ENCODE data around the gene COLEC12.

COLEC12 gene

GRCh38 chr18:376311-376710 is 124.2 kb downstream of the COLEC12 start:
- no peak overlapping the region for H3K4me3 Mint-ChIP-seq
- H3K9me3 Mint-ChIP-seq: no peaks in the 10 kb centered on the region
- H3K27me3 Mint-ChIP-seq: peaks cover 16 to 28% of the 10 kb centered on the region in 2 donors
- DNase-seq (no peak), ATAC-seq (replicated peaks) (no peak)
- H3K4me1 Mint-ChIP-seq: peaks cover 9 to 33% of the 10 kb centered on the region in 2 donors
- H3K27ac Mint-ChIP-seq: no peak overlapping the region
- H3K36me3 Mint-ChIP-seq: no peaks in the 10 kb centered on the region

- no peaks in the 10 kb centered on the region for H3K9me3 Mint-ChIP-seq
- H3K27ac Mint-ChIP-seq: no peak overlapping the region
- peaks cover 16 to 17% of the 10 kb centered on the region in 2 donors for H3K27me3 Mint-ChIP-seq
- peaks cover 19 to 43% of the 10 kb centered on the region in 2 donors for H3K4me1 Mint-ChIP-seq
- no peak overlapping the region for H3K4me3 Mint-ChIP-seq
- DNase-seq: no peak
- peak; percentile 83 for ATAC-seq (replicated peaks)
- H3K36me3 Mint-ChIP-seq: no peaks in the 10 kb centered on the region
Measured at GRCh38 chr18:374721-375168, 125.8 kb downstream of the COLEC12 start.

DNA sequence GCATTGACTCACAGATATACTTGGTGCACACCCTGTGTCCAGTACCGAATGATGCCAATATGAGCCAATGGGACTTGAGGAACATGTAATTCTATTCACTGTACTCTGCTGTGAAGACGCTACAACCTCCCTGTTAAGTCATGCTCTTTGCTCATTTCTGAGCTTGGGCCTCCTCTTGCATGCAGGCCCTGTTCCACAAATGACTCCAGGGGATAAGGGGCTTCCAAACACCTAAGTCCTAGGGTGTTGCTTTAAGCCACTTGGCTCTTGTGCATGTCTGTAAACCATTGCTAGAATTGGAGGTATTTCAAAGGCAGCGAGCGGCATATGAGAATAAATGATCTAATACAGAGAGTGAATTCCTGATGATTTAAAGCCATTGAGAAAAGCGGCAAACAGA is 126.7 kb downstream of the COLEC12 start:
- DNase-seq: no peak
- no peaks in the 10 kb centered on the region for H3K9me3 Mint-ChIP-seq
- no peak for ATAC-seq (replicated peaks)
- H3K4me1 Mint-ChIP-seq: peaks cover 22 to 43% of the 10 kb centered on the region in 2 donors
- H3K27me3 Mint-ChIP-seq: peaks cover 15 to 16% of the 10 kb centered on the region in 2 donors
- H3K27ac Mint-ChIP-seq: no peak overlapping the region
- H3K4me3 Mint-ChIP-seq: no peak overlapping the region
- H3K36me3 Mint-ChIP-seq: no peaks in the 10 kb centered on the region

DNA sequence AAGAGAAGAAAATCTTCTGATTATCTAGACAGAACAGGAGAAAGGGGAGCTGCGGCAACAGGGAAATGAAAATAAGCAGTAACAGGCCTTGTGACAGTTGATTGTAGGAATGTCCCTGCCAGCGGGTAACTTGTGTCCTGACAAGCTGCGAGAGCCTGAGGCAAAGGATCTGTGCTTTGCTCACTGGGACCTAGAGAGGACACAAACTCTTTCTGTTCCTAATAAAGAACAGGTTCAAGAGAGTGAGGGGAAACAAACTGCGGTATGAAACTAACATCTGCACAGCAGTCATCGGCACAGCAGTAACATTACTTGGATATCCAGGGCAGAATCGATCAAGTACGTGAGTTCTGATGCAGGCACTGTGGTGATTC is 128.9 kb downstream of the COLEC12 start:
- peaks cover 22 to 43% of the 10 kb centered on the region in 2 donors for H3K4me1 Mint-ChIP-seq
- no peak overlapping the region for H3K4me3 Mint-ChIP-seq
- H3K9me3 Mint-ChIP-seq: no peaks in the 10 kb centered on the region
- ATAC-seq (replicated peaks): peak in 1 of 2 donors; percentile 33
- H3K27me3 Mint-ChIP-seq: peaks cover 8% of the 10 kb centered on the region in 2 donors
- DNase-seq: no peak
- H3K36me3 Mint-ChIP-seq: no peaks in the 10 kb centered on the region
- H3K27ac Mint-ChIP-seq: no peak overlapping the region

DNA sequence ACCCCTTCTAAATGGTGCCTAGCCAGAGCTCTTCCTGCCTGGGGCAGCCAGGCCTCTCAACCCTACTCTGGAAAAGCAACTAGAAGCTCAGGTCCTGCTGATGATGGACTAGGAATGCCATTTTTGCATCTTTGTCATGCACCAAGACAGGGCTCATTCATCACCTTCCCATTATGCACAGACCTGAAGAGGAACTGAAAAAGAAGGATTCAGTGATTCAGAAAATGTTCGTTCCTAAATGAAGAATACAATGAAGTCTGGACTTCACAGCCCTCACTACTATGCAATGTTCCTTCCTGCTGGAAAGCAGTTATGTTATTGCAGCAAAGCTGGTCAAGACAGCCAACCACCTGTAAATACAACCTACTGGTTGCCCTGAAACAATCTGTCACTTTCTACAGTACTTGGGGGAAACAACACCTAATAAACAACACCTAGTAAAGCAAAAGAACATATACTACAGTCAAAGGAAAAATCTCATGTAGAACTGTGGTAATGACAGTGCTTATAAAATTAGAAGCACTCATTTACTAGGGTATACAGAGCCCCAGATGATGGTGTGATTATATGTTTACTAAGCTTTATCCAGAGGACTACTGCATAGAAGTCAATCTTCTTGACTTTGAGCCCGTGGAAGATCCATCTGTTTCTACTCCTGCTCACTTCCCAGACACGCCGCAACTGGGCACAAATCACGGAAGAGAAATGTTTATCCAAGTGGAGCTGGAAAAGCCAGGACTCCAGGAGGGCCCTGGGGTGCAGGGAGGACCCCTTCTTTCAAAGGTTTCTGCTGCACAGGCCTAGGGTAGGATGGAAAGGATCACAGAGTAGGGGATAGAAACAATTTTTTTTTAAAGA is 129.5 kb downstream of the COLEC12 start:
- Mint-ChIP-seq H3K9me3 (no peaks in the 10 kb centered on the region), H3K27me3 (peaks cover 2 to 8% of the 10 kb centered on the region in 2 donors), H3K4me3 (peak overlapping the region in 1 of 2 donors; percentile 7), H3K27ac (no peak overlapping the region), H3K4me1 (peaks cover 22 to 43% of the 10 kb centered on the region in 2 donors), H3K36me3 (no peaks in the 10 kb centered on the region)
- ATAC-seq (replicated peaks) (peak; percentile 13 to 17), DNase-seq (no peak)

- no peaks in the 10 kb centered on the region for H3K9me3 Mint-ChIP-seq
- no peaks in the 10 kb centered on the region for H3K36me3 Mint-ChIP-seq
- ATAC-seq (replicated peaks) (peak; percentile 78), DNase-seq (peak; percentile 21)
- H3K4me3 Mint-ChIP-seq: no peak overlapping the region
- peaks cover 19 to 34% of the 10 kb centered on the region in 2 donors for H3K4me1 Mint-ChIP-seq
- H3K27ac Mint-ChIP-seq: peak overlapping the region; percentile 53
- no peaks in the 10 kb centered on the region for H3K27me3 Mint-ChIP-seq
Measured at GRCh38 chr18:369224-370015, 131.1 kb downstream of the COLEC12 start.

DNA sequence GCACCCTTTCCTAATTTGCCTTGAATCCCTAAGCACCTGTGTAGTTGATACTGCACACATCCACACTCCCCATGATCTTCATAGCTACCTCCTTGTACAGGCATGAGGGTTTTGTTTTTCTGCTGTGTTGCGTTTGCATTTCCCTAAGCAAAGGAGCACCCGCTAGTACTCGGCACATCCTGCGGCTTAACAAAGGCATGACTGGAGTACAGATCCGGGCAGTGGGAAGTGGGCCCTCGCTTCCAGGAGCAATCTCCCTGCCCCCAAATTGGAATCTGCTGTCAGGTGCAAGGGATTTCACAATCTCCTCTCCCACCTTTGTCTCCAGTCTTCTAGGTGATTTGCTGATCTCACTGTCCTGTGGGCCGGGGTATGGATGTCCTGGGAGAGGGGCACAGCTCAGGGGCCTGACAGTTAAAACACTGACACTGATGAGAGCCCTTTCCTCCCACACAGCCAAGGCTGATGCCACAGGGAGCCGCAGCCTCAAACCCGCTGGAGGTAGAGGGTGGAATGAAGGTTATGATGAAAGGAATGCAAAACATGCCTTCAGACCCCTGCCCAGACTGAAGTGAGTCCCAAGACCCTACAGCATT is 133.9 kb downstream of the COLEC12 start:
- no peak overlapping the region for H3K4me3 Mint-ChIP-seq
- no peaks in the 10 kb centered on the region for H3K9me3 Mint-ChIP-seq
- H3K4me1 Mint-ChIP-seq: peaks cover 20 to 34% of the 10 kb centered on the region in 2 donors
- ATAC-seq (replicated peaks) (no peak), DNase-seq (no peak)
- no peak overlapping the region for H3K27ac Mint-ChIP-seq
- no peaks in the 10 kb centered on the region for H3K27me3 Mint-ChIP-seq
- H3K36me3 Mint-ChIP-seq: no peaks in the 10 kb centered on the region

- no peak for DNase-seq
- no peaks in the 10 kb centered on the region for H3K36me3 Mint-ChIP-seq
- peaks cover 22 to 34% of the 10 kb centered on the region in 2 donors for H3K4me1 Mint-ChIP-seq
- no peak for ATAC-seq (replicated peaks)
- H3K9me3 Mint-ChIP-seq: no peaks in the 10 kb centered on the region
- H3K27ac Mint-ChIP-seq: no peak overlapping the region
- no peak overlapping the region for H3K4me3 Mint-ChIP-seq
- H3K27me3 Mint-ChIP-seq: no peaks in the 10 kb centered on the region
Measured at GRCh38 chr18:365651-366050, 134.8 kb downstream of the COLEC12 start.

GRCh38 chr18:364256-364826 is 136.2 kb downstream of the COLEC12 start:
- Mint-ChIP-seq H3K4me3 (no peak overlapping the region), H3K27me3 (no peaks in the 10 kb centered on the region), H3K27ac (no peak overlapping the region), H3K36me3 (no peaks in the 10 kb centered on the region), H3K4me1 (peaks cover 18 to 24% of the 10 kb centered on the region in 2 donors), H3K9me3 (no peaks in the 10 kb centered on the region)
- DNase-seq (no peak), ATAC-seq (replicated peaks) (no peak)

DNA sequence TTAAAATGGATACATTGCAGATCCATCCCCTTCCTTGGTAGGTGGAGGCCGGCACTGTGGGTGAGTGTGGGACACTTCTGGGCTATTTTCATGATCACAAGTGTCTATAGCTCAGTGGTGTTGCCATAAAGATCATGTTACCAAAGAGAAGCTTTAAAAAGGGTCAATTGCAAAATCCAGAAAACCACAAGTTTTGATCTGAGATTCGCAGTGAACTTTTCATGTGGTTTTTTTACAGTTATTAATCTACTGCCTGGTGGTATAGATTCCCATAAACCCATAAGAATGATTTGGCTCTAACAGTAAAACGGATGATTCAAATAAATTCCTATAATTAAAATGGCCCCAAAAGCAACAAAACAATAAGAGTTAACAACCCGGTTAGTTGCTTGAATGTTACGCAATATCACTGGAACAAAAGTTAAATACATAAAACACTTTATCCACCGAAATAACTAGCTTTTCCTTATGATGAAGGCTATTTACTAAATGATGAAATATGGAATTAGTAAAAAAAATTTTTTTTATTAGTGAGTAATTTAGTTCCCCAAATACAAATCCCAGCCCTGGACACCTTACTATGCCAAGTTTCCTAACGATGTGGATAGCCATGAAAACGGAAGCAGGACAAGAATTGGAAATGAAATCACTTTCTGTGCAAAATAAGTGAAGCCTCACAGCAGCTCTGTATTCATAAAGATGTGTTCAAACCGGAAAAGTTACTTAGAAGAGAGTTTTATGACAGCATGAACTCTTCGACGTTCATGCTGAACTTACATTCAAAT is 137.0 kb downstream of the COLEC12 start:
- Mint-ChIP-seq H3K9me3 (no peaks in the 10 kb centered on the region), H3K27me3 (no peaks in the 10 kb centered on the region), H3K4me1 (peaks cover 15 to 20% of the 10 kb centered on the region in 2 donors), H3K4me3 (no peak overlapping the region), H3K27ac (no peak overlapping the region), H3K36me3 (no peaks in the 10 kb centered on the region)
- no peak for DNase-seq
- ATAC-seq (replicated peaks): no peak

- no peaks in the 10 kb centered on the region for H3K9me3 Mint-ChIP-seq
- no peak overlapping the region for H3K27ac Mint-ChIP-seq
- H3K36me3 Mint-ChIP-seq: no peaks in the 10 kb centered on the region
- DNase-seq (no peak), ATAC-seq (replicated peaks) (no peak)
- H3K4me3 Mint-ChIP-seq: no peak overlapping the region
- peaks cover 15 to 20% of the 10 kb centered on the region in 2 donors for H3K4me1 Mint-ChIP-seq
- no peaks in the 10 kb centered on the region for H3K27me3 Mint-ChIP-seq
Measured at GRCh38 chr18:362311-363290, 137.9 kb downstream of the COLEC12 start.

DNA sequence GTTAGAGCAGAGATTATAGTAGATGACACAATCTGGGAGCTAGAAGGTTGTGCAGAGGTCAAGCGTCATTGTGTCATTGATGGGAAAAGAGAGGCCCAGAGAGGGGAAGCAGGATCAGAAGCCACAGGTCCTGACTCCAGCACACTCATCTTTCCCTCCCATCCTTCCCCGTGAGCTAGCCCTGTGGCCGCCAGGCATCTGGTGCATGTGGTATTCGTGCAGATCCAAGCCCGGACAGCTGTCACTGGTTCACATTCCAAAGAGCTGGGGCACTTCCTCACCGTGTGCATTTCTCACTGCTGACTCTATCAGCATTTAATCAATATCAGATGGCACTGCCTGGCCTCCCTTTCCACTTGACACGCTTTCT is 138.6 kb downstream of the COLEC12 start:
- Mint-ChIP-seq H3K27ac (no peak overlapping the region), H3K4me3 (no peak overlapping the region), H3K27me3 (no peaks in the 10 kb centered on the region), H3K9me3 (no peaks in the 10 kb centered on the region), H3K36me3 (no peaks in the 10 kb centered on the region), H3K4me1 (peaks cover 15 to 20% of the 10 kb centered on the region in 2 donors)
- no peak for DNase-seq
- no peak for ATAC-seq (replicated peaks)
